22Rv1 (cell line): Measurements from ENCODE around the gene SMYD3.

ENCODE experiments used
- H3K27ac ChIP-seq: fragments of 450-650 bp; 2 replicates; pipeline ENCODE4 v1.5.1; 2017
- CTCF ChIP-seq: fragments of 450-650 bp; IDR thresholded peaks from 2 replicates; pipeline ENCODE4 v1.5.1; 2017; ENCODE audit warnings: mild to moderate bottlenecking
- ZFX ChIP-seq: fragments of 450-650 bp; IDR thresholded peaks from 2 replicates; pipeline ENCODE4 v1.6.1; 2017; ENCODE audit warnings: antibody characterized with exemption, borderline replicate concordance

The SMYD3 gene

GRCh38 chr1:246537887-246538286 is 30.8 kb upstream of the SMYD3 start:
- TF ChIP-seq CTCF (no peak), ZFX (no peak)
- H3K27ac ChIP-seq = peak overlapping the region; percentile 79

- TF ChIP-seq ZFX = no peak
- TF ChIP-seq CTCF = no peak
- peak overlapping the region; percentile 79 for H3K27ac ChIP-seq
Observed at GRCh38 chr1:246537441-246537840, 30.4 kb upstream of the SMYD3 start.

GRCh38 chr1:246534114-246534513 is 27.0 kb upstream of the SMYD3 start:
- no peak for TF ChIP-seq ZFX

GRCh38 chr1:246533371-246533905 is 26.4 kb upstream of the SMYD3 start:
- no peak for TF ChIP-seq ZFX
- no peak for TF ChIP-seq CTCF

More at GRCh38 chr1:246534114-246534513, 27.0 kb upstream of the SMYD3 start:
- H3K27ac ChIP-seq = no peak overlapping the region

GRCh38 chr1:246532519-246532918 is 25.4 kb upstream of the SMYD3 start:
- no peak for TF ChIP-seq ZFX
- no peak; the same call in 1 of the 2 replicates for TF ChIP-seq CTCF
- no peak overlapping the region for H3K27ac ChIP-seq

More at GRCh38 chr1:246533371-246533905, 26.4 kb upstream of the SMYD3 start:
- H3K27ac ChIP-seq = no peak overlapping the region

- H3K27ac ChIP-seq = no peak overlapping the region
- TF ChIP-seq CTCF (no peak), ZFX (no peak)
Observed at GRCh38 chr1:246530482-246530881, 23.4 kb upstream of the SMYD3 start.

- TF ChIP-seq CTCF = no peak
- TF ChIP-seq ZFX = no peak
- no peak overlapping the region for H3K27ac ChIP-seq
Observed at GRCh38 chr1:246528933-246529731, 22.1 kb upstream of the SMYD3 start.
